Measurements from ENCODE around the gene CC2D1A. TPM values are rescaled to one million over a fixed set of nuclear protein-coding genes. Genes with fewer than 3 reads are reported as not detected.
A peak's percentile ranks its signal among the peaks of the same experiment; 100 is the strongest.

The CC2D1A gene
- total RNA-seq, 4 donors from 2014 or later: 22.3 to 44.9 (median 33.7) TPM

- no peak for ATAC-seq
- in situ Hi-C loops (cut with MboI; ENCODE audit: low sequenced_read_pairs in 4 of 4): loop anchor here in 1 of 4 donors (5.0 kb wide), 1 partner anchor 51 kb away; no protein-coding TSS in a partner anchor
- no peak for TF ChIP-seq POLR2A (IDR thresholded peaks at IDR 0.05)
- TF ChIP-seq CTCF (IDR thresholded peaks at IDR 0.05 in 4 of 5, conservative IDR thresholded peaks at IDR 0.05 in 1 of 5): no peak
- H3K27me3 ChIP-seq: no peaks in the 10 kb centered on the region
- no peak overlapping the region for H3K4me3 ChIP-seq
- intact Hi-C loops (cut with DNase I; ENCODE audit: low total_unique reads): no loop called here
- H3K27ac ChIP-seq: no peak overlapping the region
- DNase-seq: no peak
- peaks cover 0 to 13% of the 10 kb centered on the region in 2 donors for H3K36me3 ChIP-seq
- H3K9me3 ChIP-seq: no peaks in the 10 kb centered on the region
- peaks cover 12 to 15% of the 10 kb centered on the region in 2 donors for H3K4me1 ChIP-seq
Observed at GRCh38 chr19:13951043-13951442, 45.0 kb downstream of the CC2D1A start.

DNA sequence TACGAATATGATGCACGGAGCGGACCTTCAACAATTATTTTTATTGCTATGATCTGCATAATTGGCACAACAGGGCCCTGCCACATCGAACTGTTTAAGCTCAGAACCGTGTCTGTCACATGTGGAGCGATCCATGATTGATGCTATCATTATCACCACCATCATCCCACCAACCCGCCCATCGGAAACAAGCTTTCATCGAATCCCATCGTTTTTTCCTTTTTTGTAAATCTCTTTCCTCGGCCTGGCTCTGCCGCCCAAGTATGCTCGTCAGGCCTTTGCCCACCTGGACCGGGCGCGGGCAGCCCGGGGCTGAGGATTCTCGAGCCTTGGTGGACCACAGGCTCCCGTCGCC is 45.8 kb downstream of the CC2D1A start:
- Histone ChIP-seq H3K9me3 (no peaks in the 10 kb centered on the region), H3K4me3 (peak overlapping the region; percentile 59 to 86 (median 72)), H3K27me3 (no peaks in the 10 kb centered on the region), H3K36me3 (peaks cover 0 to 20% of the 10 kb centered on the region in 2 donors), H3K27ac (peak overlapping the region; percentile 21 to 89 (median 52)), H3K4me1 (peaks cover 12 to 20% of the 10 kb centered on the region in 2 donors)
- ATAC-seq (no peak), DNase-seq (no peak)
- TF ChIP-seq CTCF (IDR thresholded peaks at IDR 0.05 in 4 of 5, conservative IDR thresholded peaks at IDR 0.05 in 1 of 5) (no peak), POLR2A (IDR thresholded peaks at IDR 0.05) (no peak)
- in situ Hi-C loops (cut with MboI; ENCODE audit: low sequenced_read_pairs in 4 of 4) (loop anchor here in 1 of 4 donors (5.0 kb wide), 1 partner anchor 51 kb away; no protein-coding TSS in a partner anchor), intact Hi-C loops (cut with DNase I; ENCODE audit: low total_unique reads) (loop anchor here (1.0 to 2.0 kb wide), 3 partner anchors 55 to 185 kb away; partner anchors contain the start of genes ASF1B and RFX1)

DNA sequence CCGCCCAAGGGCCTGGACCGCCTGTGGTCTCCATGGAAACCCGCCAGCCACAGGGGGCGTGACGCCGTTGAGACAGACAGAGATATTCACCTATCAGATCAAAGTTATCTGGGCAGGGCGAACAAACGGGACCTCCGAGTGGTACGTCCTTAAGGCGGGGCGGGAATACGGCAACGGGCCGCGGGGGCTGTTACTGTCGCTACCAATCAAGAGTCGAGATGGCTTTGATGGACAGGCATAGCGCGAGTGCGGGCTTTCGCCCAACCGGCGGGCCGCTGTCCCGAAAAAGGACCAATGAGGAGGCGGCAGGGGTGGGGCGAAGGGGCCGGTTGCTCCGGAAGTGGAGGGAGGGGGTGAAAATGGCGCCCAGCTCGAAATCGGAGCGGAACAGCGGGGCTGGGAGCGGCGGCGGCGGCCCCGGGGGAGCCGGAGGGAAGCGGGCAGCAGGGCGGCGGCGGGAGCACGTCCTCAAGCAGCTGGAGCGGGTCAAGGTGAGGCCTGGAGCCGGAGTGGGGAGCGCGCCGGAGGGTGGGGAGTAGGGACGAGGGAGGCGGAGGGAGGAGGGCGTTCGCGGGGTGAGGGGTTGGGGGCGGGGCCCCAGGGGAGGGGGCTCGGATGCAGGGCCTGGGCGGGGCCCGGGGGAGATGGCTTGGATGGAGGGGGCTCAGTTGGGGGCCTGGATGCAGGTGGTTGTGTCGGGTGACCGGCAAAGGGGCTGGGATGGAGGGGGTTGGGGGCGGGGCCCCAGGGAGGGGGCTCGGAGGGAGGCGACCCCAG is 46.3 kb downstream of the CC2D1A start, which contains the start of gene DCAF15:
TSS of gene DCAF15 (plus strand) at position 356 of the 777 bp plus-strand sequence. CDS start at position 360, 4 bp downstream.
- TF ChIP-seq CTCF (IDR thresholded peaks at IDR 0.05 in 4 of 5, conservative IDR thresholded peaks at IDR 0.05 in 1 of 5) (no peak), POLR2A (IDR thresholded peaks at IDR 0.05) (peak; percentile 44 to 53)
- no peaks in the 10 kb centered on the region for H3K9me3 ChIP-seq
- in situ Hi-C loops (cut with MboI; ENCODE audit: low sequenced_read_pairs in 4 of 4) (loop anchor here in 1 of 4 donors (5.0 kb wide), 1 partner anchor 50 kb away; no protein-coding TSS in a partner anchor), intact Hi-C loops (cut with DNase I; ENCODE audit: low total_unique reads) (loop anchor here (1.0 to 2.0 kb wide), 3 partner anchors 54 to 184 kb away; partner anchors contain the start of genes ASF1B and RFX1)
- H3K4me3 ChIP-seq: peak within 1 kb of the TSS; percentile 64 to 86 (median 80)
- peaks cover 17 to 25% of the 10 kb centered on the region in 2 donors for H3K4me1 ChIP-seq
- H3K27me3 ChIP-seq: no peaks in the 10 kb centered on the region
- DNase-seq: peak; percentile 100
- H3K36me3 ChIP-seq: peaks cover 0 to 25% of the 10 kb centered on the region in 2 donors
- ATAC-seq: peak; percentile 98 to 99
- peak within 1 kb of the TSS; percentile 87 to 90 (median 89) for H3K27ac ChIP-seq

DNA sequence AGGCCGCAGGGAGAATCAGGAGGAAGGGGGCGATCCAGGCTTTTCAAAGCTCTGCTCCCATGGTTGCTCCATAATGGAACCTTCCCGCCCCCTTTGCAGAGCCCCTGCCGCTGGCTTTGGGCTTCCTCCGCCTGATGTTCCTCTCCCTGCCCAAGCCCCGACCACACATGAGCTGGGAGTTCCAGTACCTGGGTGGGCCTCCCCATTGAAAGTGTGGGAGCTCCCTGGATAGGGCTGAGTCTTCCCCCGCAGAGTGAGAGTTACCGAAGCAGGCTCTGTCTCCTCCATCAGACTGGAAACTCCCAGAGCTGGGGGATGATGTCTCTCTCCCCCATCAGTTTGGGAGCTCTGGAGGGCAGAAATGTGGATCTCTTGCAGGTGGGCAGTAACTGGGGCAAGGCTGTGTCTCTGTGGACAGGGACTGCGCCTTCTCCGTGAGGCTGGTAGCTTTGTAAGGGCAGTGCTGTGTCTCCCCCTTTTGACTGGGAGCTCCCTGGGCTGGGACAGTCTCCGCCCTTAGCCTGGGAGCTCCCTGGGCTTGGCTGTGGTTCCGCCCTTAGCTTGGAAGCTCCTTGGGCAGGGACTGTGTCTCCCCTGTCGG is 47.0 kb downstream of the CC2D1A start:
- Histone ChIP-seq H3K36me3 (peaks cover 0 to 28% of the 10 kb centered on the region in 2 donors), H3K27ac (peak overlapping the region; percentile 87 to 90 (median 89)), H3K4me1 (peaks cover 20 to 28% of the 10 kb centered on the region in 2 donors), H3K27me3 (no peaks in the 10 kb centered on the region), H3K9me3 (no peaks in the 10 kb centered on the region), H3K4me3 (peak overlapping the region; percentile 64 to 86 (median 80))
- DNase-seq (no peak), ATAC-seq (no peak)
- no peak for TF ChIP-seq POLR2A (IDR thresholded peaks at IDR 0.05)
- no peak for TF ChIP-seq CTCF (IDR thresholded peaks at IDR 0.05 in 4 of 5, conservative IDR thresholded peaks at IDR 0.05 in 1 of 5)
- intact Hi-C loops (cut with DNase I; ENCODE audit: low total_unique reads): loop anchor here (1.0 to 2.0 kb wide), 3 partner anchors 53 to 184 kb away; partner anchors contain the start of genes ASF1B and RFX1
- in situ Hi-C loops (cut with MboI; ENCODE audit: low sequenced_read_pairs in 4 of 4): loop anchor here in 1 of 4 donors (5.0 kb wide), 1 partner anchor 49 kb away; no protein-coding TSS in a partner anchor
